Stomach (tissue), 9 donors: Measurements from ENCODE around the gene MND1. TPM values are rescaled to one million over a fixed set of nuclear protein-coding genes. Genes with fewer than 3 reads are reported as not detected.
"Not testable (repeated sequence)": the region's sequence is repeated elsewhere in the genome, so short reads cannot be mapped to it uniquely, and the experiment has no call there.

Experiments
- DNase-seq, 2 donors: peaks; one replicate each; pipeline versions ENCODE4 v3.0.0 to v3.0.0-alpha.2; 2013 to 2019
- H3K27ac ChIP-seq, 5 donors: fragments of 200-600 bp in 4 of 5; sonication (generic) in 4 of 5; one replicate each; pipeline ENCODE4 v1.5.1; 2013 to 2019; ENCODE audit warnings: mild to moderate bottlenecking in 1 of 5, moderate library complexity in 1 of 5
- H3K27me3 ChIP-seq, 3 donors: fragments of 200-600 bp; sonication (generic); one replicate each; pipeline ENCODE4 v1.5.1; 2017 to 2019; ENCODE audit warnings: mixed run types in 1 of 3
- H3K36me3 ChIP-seq, 4 donors: fragments of 200-600 bp; sonication (generic); 1 replicate in 3 of 4; 2 replicates in 1 of 4; pipeline ENCODE4 v1.5.1; 2016 to 2019
- H3K4me1 ChIP-seq, 4 donors: fragments of 200-600 bp; sonication (generic); one replicate each; pipeline ENCODE4 v1.5.1; 2016 to 2019
- H3K4me3 ChIP-seq, 4 donors: fragments of 200-600 bp; sonication (generic) in 3 of 4; one replicate each; pipeline ENCODE4 v1.5.1; 2016 to 2019; ENCODE audit warnings: mild to moderate bottlenecking in 1 of 4
- H3K9me3 ChIP-seq, 4 donors: fragments of 200-600 bp; sonication (generic); one replicate each; pipeline ENCODE4 v1.5.1; 2016 to 2019
- EP300 ChIP-seq: sonication (generic); formaldehyde crosslinking; IDR thresholded peaks from one replicate; pipeline ENCODE4 v1.6.1; 2017; ENCODE audit warnings: antibody characterized with exemption
- POLR2A ChIP-seq, 4 donors: fragments of 450-650 bp; IDR thresholded peaks; one replicate each; pipeline ENCODE4 v1.6.1; 2016; ENCODE audit warnings: antibody characterized with exemption in 4 of 4, control low read depth in 2 of 4, mild to moderate bottlenecking in 1 of 4, moderate library complexity in 1 of 4
- POLR2AphosphoS5 ChIP-seq, 3 donors: sonication (generic); formaldehyde crosslinking; IDR thresholded peaks; one replicate each; pipeline ENCODE4 v1.6.1; 2016; ENCODE audit warnings: antibody characterized with exemption in 3 of 3
- WGBS, 5 donors: extraction: QIAGEN DNeasy Blood & Tissue Kit in 3 of 5; methylation state at CpG; one replicate each; pipeline versions ENCODE4 v1.1.5 to v1.1.7; 2013 to 2018; 5-methylcytosine and 5-hydroxymethylcytosine counted together
- intact Hi-C: fragments of 100-400 bp; cut with DNase I; formaldehyde crosslinking; loops from one replicate; pipeline ENCODE4 v1.15.1; 2023; ENCODE audit warnings: low total_unique reads
- polyA plus RNA-seq, 3 donors: library from polyadenylated mRNA; stranded (reverse); fragments of 200-250 nt; gene quantifications; one replicate each; pipeline ENCODE4 v1.2.3, GENCODE V29; 2013
- total RNA-seq, 5 donors: library from RNA; depleted of rRNA; stranded (reverse); fragments of >200 nt; gene quantifications; one replicate each; pipeline versions ENCODE4 v1.1.0 to v1.2.3, GENCODE V29; 2014 to 2016
- TF ChIP-seq, protein P1 (sequence below), 7 experiments: fragments of 450-650 bp in 4 of 7; fragments of 200-600 bp in 3 of 7; sonication (generic) in 3 of 7; IDR thresholded peaks; one replicate each; pipeline ENCODE4 v1.5.1; 2016 to 2019; ENCODE audit warnings: antibody characterized with exemption in 7 of 7, control low read depth in 2 of 7, mild to moderate bottlenecking in 1 of 7
- donor health status: healthy with polysubstance abuse.
- donor health status: Bipolar disorder and iron deficiency.
- donor health status: healthy.

Gene MND1
- total and polyA plus RNA-seq, 8 donors, result 1.1 to 5.9 (median 4.4) TPM; not detected in 3

DNA sequence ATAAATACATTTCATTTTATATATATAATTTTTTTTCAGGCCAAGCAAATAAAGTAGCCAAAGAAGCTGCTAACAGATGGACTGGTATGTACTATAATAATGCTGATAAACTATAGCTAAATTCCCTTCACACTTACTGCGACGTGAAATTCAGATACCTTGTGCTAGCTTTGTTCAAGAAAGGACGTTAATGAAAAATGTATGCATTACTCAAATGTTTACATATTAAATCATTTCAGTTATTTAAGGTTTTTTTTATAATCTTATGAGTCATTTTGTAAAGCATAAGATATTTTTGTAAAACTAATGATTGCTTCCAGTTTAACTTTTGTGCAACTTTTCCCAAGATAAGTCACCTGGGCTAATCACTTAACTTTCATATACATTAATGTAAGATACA is 64.4 kb downstream of the MND1 start:
- intact Hi-C loops, result no loop called here

DNA sequence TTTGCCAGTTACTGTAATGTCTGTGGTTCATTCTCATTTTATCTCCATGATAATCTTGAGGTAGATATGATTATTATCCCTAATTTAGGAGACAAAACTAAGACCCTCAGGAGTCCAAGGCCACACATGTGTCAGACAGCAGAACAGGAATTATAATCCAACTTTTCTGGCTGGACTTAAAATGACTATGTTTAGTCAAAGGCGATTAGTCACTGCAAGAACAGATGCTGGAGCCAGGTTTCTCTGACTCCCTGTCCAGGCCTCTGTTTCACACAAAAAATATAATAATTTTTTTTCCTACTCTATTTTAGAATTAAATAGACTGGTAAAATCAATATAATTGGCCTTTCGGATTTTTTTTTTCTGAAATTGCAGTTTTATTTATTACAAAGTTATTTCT is 64.9 kb downstream of the MND1 start:
- intact Hi-C loops, result no loop called here
- no peak for TF ChIP-seq POLR2A (IDR thresholded peaks at IDR 0.05)
- TF ChIP-seq POLR2AphosphoS5 (IDR thresholded peaks at IDR 0.05), result no peak
- no peak for TF ChIP-seq EP300
- 63 to 87% (median 79%) methylated on average over 2 of the region's 2 CpGs for WGBS, 5 donors
- Histone ChIP-seq H3K4me1 (peaks cover 0 to 12% (median 4%) of the 10 kb centered on the region in 4 donors), H3K4me3 (no peak overlapping the region), H3K36me3 (no peaks in the 10 kb centered on the region), H3K27me3 (no peaks in the 10 kb centered on the region), H3K9me3 (no peaks in the 10 kb centered on the region), H3K27ac (no peak overlapping the region)
- peak in 1 of 2 donors; percentile 12 for DNase-seq

More for the DNA sequence above, 64.4 kb downstream of the MND1 start:
- Histone ChIP-seq H3K4me1 (peaks cover 0 to 12% (median 4%) of the 10 kb centered on the region in 4 donors), H3K36me3 (no peaks in the 10 kb centered on the region), H3K4me3 (no peak overlapping the region), H3K9me3 (no peaks in the 10 kb centered on the region), H3K27ac (no peak overlapping the region), H3K27me3 (no peaks in the 10 kb centered on the region)
- TF ChIP-seq, protein P1, sequence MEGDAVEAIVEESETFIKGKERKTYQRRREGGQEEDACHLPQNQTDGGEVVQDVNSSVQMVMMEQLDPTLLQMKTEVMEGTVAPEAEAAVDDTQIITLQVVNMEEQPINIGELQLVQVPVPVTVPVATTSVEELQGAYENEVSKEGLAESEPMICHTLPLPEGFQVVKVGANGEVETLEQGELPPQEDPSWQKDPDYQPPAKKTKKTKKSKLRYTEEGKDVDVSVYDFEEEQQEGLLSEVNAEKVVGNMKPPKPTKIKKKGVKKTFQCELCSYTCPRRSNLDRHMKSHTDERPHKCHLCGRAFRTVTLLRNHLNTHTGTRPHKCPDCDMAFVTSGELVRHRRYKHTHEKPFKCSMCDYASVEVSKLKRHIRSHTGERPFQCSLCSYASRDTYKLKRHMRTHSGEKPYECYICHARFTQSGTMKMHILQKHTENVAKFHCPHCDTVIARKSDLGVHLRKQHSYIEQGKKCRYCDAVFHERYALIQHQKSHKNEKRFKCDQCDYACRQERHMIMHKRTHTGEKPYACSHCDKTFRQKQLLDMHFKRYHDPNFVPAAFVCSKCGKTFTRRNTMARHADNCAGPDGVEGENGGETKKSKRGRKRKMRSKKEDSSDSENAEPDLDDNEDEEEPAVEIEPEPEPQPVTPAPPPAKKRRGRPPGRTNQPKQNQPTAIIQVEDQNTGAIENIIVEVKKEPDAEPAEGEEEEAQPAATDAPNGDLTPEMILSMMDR (IDR thresholded peaks at IDR 0.05), result no peak
- no peak for TF ChIP-seq EP300
- no peak for TF ChIP-seq POLR2AphosphoS5 (IDR thresholded peaks at IDR 0.05)
- no peak for DNase-seq
- 69 to 84% (median 81%) methylated on average over 3 of the region's 3 CpGs for WGBS, 5 donors

DNA sequence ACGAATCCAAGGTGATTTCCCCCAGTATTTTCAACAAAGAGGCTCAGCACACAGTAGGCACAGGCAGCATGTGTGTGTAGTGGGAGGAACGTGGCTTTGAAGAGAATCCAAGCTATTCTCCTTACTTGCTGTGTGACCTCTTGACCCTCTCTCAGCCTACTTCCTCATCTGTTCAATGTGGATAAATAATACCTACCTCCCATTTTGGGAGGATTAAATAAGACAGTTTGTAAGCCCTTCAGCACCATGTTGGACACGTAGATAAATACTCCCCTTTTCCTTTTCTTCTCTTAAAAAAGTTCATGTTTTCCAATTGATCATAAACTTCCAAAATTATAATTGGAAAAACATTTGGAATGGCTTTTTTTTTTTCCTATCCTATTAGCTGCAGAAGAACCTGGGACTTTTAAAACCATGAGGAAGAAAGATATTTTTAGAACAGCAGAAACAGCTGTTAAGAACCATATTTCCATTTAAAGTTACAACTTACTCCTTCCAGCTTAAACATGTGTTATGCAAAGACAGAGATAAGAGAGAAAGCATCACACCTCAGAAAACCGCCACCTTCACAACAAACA is 65.5 kb downstream of the MND1 start:
- H3K9me3 ChIP-seq, result no peaks in the 10 kb centered on the region
- WGBS, 5 donors, result 68 to 88% (median 79%) methylated on average over 4 of the region's 4 CpGs
- H3K27ac ChIP-seq, result no peak overlapping the region
- no peaks in the 10 kb centered on the region for H3K27me3 ChIP-seq
- TF ChIP-seq, protein P1 (IDR thresholded peaks at IDR 0.05), result no peak
- TF ChIP-seq POLR2AphosphoS5 (IDR thresholded peaks at IDR 0.05), result no peak
- no peak for TF ChIP-seq EP300
- TF ChIP-seq POLR2A (IDR thresholded peaks at IDR 0.05), result no peak
- intact Hi-C loops, result no loop called here
- peaks cover 0 to 12% (median 4%) of the 10 kb centered on the region in 4 donors for H3K4me1 ChIP-seq
- H3K36me3 ChIP-seq, result no peaks in the 10 kb centered on the region
- no peak overlapping the region for H3K4me3 ChIP-seq
- peak in 1 of 2 donors; percentile 19 for DNase-seq

DNA sequence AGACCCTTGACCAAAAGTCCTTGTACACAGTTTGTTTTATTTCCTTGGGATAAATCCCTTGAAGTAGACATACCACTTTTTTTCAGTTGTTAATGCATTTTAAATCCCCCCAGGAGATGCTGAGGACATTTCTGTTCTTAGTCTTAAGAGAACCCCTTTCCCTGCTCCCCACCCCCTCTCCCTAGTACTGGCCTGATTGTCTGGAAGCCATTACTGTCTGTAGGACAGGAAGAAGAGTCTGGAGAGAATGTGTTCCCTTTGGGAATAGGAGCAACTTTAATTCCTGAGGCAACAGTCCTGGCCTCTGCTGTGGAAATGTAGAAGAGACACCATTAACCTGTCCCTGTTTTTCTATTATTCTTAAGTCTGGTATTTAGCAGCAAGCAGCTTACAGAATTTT is 69.4 kb downstream of the MND1 start:
- peak in 1 of 2 donors; percentile 33 for DNase-seq
- Histone ChIP-seq H3K27ac (no peak overlapping the region), H3K9me3 (no peaks in the 10 kb centered on the region), H3K36me3 (no peaks in the 10 kb centered on the region), H3K4me1 (peaks cover 0 to 12% (median 4%) of the 10 kb centered on the region in 4 donors), H3K4me3 (no peak overlapping the region), H3K27me3 (no peaks in the 10 kb centered on the region)
- intact Hi-C loops, result no loop called here
- TF ChIP-seq POLR2AphosphoS5 (IDR thresholded peaks at IDR 0.05) (no peak), EP300 (no peak)
- TF ChIP-seq, protein P1 (IDR thresholded peaks at IDR 0.05), result no peak

DNA sequence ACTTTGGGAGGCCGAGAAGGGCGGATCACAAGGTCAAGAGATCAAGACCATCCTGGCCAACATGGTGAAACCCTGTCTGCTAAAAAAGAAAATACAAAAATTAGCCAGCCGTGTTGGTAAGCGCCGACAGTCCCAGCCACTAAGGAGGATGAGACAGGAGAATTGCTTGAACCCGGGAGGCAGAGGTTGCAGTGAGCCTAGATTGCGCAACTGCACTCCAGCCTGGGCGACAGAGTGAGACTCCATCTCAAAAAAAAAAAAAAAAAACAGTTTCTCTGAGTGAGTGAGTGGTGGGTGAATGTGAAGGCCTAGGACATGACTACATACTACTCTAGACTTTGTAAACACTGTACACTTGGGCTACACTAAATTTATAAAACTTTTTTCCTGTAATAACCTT is 72.0 kb downstream of the MND1 start:
- DNase-seq, H3K4me1 ChIP-seq, H3K9me3 ChIP-seq, H3K27ac ChIP-seq, H3K4me3 ChIP-seq, intact Hi-C loops, H3K36me3 ChIP-seq, H3K27me3 ChIP-seq: not testable (repeated sequence)
- WGBS, 5 donors, result 76 to 99% (median 92%) methylated on average over 8 of the region's 8 CpGs
